CD4-positive, alpha-beta T cell treated with Interleukin-15 for 1 hour (primary cell): ENCODE measurements around the gene PNPLA3.

Experiments
- DNase-seq: peaks from one replicate; pipeline ENCODE4 v3.0.0-alpha.2; 2020

Gene PNPLA3

GRCh38 chr22:43925433-43926348 is 2.1 kb downstream of the PNPLA3 start:
- DNase-seq: no peak

GRCh38 chr22:43926349-43926710 is 2.7 kb downstream of the PNPLA3 start:
- no peak for DNase-seq

- DNase-seq: peak; percentile 33
Observed at GRCh38 chr22:43928468-43928867, 4.9 kb downstream of the PNPLA3 start.

DNA sequence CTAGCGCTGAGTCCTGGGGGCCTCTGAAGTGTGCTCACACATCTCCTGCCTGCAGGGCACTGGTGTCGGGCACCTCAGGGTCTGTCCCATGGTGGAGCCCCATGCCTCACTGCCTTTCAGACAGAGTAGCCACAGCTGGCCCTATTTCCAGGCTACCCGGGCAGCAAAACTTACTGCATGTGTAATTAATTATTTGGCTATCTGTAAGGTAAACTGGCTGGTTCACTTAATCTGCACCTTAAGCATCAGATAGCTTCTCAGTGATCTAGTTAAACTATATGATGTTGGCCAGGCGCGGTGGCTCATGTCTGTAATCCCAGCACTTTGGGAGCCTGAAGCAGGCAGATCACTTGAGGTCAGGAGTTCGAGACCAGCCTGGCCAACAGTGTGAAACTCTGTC is 5.3 kb downstream of the PNPLA3 start:
- DNase-seq: no peak

- DNase-seq: no peak
Observed at GRCh38 chr22:43931771-43932170, 8.2 kb downstream of the PNPLA3 start.

GRCh38 chr22:43941449-43941848 is 17.8 kb downstream of the PNPLA3 start:
- DNase-seq: no peak

GRCh38 chr22:43944670-43945430 is 21.2 kb downstream of the PNPLA3 start:
- no peak for DNase-seq

DNA sequence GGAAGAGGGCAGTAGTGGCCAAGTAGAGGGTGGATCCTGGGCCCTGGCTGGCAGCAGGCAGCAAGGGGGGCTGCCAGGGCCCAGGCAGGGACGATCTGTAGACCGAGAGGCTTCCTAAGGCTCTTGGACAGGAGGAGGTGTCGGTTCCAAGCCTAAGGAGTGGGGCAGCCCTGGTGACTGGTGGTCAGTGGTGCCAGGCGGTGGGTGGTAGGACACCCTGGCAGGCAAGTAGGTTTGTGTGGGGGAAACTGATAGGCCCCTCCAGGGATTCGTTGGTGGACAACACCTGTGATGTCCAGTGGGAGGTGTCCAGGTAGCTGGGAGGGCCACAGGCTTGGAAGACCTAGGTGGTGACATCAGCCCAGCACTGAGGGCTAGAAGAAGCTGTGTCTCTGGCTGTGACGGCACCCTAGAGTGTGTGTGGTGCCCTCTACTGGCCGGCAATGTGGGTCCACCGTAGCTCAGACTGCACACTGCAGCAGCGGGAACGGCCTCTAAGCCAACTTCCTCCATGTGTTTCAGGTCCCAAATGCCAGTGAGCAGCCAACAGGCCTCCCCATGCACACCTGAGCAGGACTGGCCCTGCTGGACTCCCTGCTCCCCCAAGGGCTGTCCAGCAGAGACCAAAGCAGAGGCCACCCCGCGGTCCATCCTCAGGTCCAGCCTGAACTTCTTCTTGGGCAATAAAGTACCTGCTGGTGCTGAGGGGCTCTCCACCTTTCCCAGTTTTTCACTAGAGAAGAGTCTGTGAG is 22.2 kb downstream of the PNPLA3 start:
- DNase-seq: peak; percentile 55

- DNase-seq: no peak
Observed at GRCh38 chr22:43946384-43946667, 22.7 kb downstream of the PNPLA3 start.

GRCh38 chr22:43948836-43949406 is 25.3 kb downstream of the PNPLA3 start:
- no peak for DNase-seq

DNA sequence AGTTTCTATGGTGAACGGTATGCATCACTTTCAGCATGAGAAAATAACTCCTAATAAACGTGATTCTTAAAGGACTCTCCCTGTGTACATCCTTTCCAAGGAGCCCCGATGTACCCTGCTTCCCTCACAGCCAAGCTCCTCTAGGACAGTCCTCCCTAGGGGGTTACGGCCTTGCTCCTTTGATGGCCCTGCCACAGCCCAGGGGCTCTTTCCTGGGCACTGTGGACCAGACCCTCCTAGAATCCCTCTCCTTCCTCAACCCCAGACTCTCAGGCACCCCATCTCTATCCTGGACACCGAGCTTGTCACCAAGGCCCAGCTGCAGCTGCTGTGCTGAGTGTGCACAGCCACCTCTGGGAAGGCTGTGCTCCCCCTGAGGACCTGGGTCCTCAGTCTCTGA is 27.8 kb downstream of the PNPLA3 start:
- DNase-seq: no peak

DNA sequence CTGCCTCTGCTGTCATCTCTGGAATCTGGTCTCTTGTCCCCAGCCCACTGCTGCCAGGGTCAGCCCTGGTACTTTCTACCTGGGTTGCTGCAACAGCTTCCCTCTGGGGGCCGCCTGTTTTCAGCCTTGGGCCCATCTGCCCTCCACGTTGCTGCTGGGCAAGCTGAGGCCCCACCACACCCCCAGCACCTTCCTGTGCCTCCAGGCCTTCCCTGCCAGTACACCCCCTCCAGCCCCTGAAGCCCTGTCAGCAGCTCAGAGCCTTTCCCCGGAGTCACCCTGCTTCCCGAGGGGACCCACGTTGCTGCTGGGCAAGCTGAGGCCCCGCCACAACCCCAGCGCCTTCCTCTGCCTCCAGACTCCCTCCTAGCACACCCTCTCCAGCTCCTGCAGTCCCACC is 28.4 kb downstream of the PNPLA3 start:
- DNase-seq: no peak

DNA sequence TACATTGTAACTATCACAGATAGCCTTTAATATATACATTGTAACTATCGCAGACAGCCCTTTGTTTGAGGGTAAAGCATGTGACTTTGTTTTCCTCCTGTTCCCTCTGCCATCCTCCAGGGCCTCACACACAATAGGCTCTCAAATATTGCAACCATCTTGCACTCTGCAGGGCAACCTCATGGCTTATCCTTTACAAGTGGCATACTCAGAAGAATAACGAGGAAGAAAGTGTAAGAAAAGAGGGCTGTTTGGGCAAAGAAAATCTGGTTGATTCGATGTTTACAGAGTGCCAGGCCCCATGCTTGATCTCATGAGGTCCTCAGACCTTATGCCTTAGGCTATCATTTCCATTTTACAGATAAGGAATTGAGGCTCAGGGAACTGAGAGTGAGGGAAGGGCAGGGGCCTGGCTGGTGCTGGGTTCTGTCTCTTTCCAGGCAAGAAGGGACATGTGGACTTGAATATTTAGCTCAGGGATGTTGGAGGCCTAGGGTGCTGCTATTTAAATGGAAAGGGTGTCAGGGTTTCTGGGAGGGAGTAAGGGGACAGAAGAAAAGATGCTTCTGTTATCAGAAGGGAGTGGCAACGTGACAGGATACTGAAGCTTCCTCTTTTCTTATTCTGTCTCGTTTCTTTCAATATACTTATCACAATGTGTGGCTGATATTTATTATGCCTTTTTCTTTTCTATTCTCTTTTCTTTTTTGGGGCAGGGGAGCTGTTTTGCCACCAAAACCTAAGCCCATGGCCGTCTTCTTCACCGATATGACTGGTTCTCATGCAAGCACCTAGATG is 30.6 kb downstream of the PNPLA3 start:
- no peak for DNase-seq

GRCh38 chr22:43955040-43955882 is 31.7 kb downstream of the PNPLA3 start, which contains the start of gene SAMM50:
TSS of gene SAMM50 (plus strand) at chr22:43955442. CDS start at chr22:43955578, 136 bp downstream.
- DNase-seq: peak; percentile 90

GRCh38 chr22:43955883-43956782 is 32.5 kb downstream of the PNPLA3 start:
- DNase-seq: no peak

GRCh38 chr22:43956805-43957463 is 33.3 kb downstream of the PNPLA3 start:
- DNase-seq: no peak

DNA sequence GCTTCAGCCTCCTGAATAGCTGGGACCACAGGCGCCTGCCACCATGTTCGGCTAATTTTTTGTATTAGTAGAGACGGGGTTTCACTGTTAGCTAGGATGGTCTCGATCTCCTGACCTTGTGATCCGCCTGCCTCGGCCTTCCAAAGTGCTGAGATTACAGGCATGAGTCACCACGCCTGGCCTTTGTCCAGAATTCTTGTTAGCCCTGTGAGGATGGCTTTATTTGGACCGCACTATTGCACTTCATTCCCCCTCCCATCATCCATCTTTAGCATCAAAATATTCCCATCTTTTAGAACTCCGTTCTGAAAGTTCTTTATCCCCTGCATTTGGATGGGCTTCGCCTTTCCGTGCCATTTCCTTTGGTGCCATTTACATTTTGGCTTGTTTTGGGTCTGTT is 34.3 kb downstream of the PNPLA3 start:
- no peak for DNase-seq

- no peak for DNase-seq
Observed at GRCh38 chr22:43964314-43964857, 40.8 kb downstream of the PNPLA3 start.

- DNase-seq: no peak
Observed at GRCh38 chr22:43967069-43967468, 43.5 kb downstream of the PNPLA3 start.
